ENCODE measurements around the gene SLC12A1. TPM values are rescaled to one million over a fixed set of nuclear protein-coding genes. Genes with fewer than 3 reads are reported as not detected.

Gene SLC12A1
- polyA plus RNA-seq, 3 donors = not detected

DNA sequence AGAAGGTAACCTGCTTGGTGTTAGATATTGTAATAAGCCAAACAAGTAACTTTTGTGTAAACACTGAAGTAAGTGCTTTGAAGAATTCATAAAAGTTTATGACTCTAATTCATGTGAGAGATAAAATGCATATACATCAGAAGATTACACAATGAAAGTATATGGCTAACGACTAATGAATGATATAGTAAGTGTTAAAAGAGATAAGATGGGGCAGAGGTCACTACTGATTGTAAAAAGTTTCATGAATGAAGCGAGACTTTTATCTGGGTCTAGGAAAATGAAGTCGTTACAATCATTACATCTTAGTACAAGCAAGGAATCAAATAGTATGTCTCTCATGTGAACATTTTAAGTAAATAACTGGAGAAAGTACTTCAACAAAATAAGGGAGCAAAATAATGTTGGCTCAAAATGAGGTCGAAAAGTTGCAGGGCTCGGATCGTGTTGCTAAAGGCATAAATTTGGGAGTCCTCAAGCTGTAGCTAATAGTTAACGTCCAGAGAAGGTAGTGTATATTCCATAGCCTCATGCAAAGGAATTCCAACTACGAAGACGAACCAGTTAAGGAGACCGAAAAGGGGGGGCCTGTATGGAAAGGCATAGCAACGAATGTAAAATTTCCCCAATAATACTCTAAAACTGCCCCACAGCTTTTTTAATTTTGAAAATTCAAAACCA lies 124.1 kb downstream of the SLC12A1 start:
- Histone ChIP-seq H3K9ac (ENCODE audit: insufficient read depth, low read length, poor library complexity, severe bottlenecking) (peak overlapping the region; percentile 84), H3K4me3 (replicated peaks in 1 of 3; ENCODE audit: low read depth in 2 of 3, low read length in 3 of 3) (peak overlapping the region; percentile 76 to 90 (median 77)), H2AFZ (ENCODE audit: insufficient read depth, low read depth, low read length, poor library complexity, severe bottlenecking) (peak overlapping the region; percentile 92), H3K36me3 (replicated peaks in 1 of 2; ENCODE audit: control insufficient read depth in 1 of 2, insufficient read depth in 2 of 2, low read length in 2 of 2) (peaks cover 3 to 10% of the 10 kb centered on the region in 2 donors), H3K27me3 (ENCODE audit: control insufficient read depth in 2 of 2, insufficient read depth in 2 of 2, low read length in 2 of 2) (no peaks in the 10 kb centered on the region), H3K9me3 (replicated peaks in 1 of 2; ENCODE audit: control insufficient read depth in 1 of 2, insufficient read depth in 1 of 2, low read length in 2 of 2) (no peaks in the 10 kb centered on the region), H3K79me2 (ENCODE audit: insufficient read depth, low read length) (peaks cover 52% of the 10 kb centered on the region), H3K27ac (ENCODE audit: low read depth in 1 of 2, low read length in 2 of 2) (peak overlapping the region in 1 of 2 donors; percentile 93), H4K20me1 (ENCODE audit: insufficient read depth, low read length) (peaks cover 18% of the 10 kb centered on the region), H3K4me1 (ENCODE audit: control insufficient read depth in 1 of 2, insufficient read depth in 2 of 2, low read length in 2 of 2) (peaks cover 15 to 20% of the 10 kb centered on the region in 2 donors), H3K4me2 (replicated peaks; ENCODE audit: extremely low read depth, low read length, poor library complexity, severe bottlenecking) (peak overlapping the region; percentile 93)
- peaks cover 10% of the 10 kb centered on the region in 2 donors for H3K36me3 Mint-ChIP-seq
- DNase-seq = no peak
- H3K9me3 Mint-ChIP-seq = no peaks in the 10 kb centered on the region
- peak overlapping the region in 5 of 7 donors; percentile 56 to 98 (median 92) for H3K27ac Mint-ChIP-seq
- intact Hi-C loops (cut with micrococcal nuclease) = loop anchor here in 1 of 2 donors (10.0 kb wide), 1 partner anchor 485 kb away; the partner anchor contains the start of gene CEP152
- H3K27me3 Mint-ChIP-seq (ENCODE audit: low read depth in 3 of 3) = no peaks in the 10 kb centered on the region
- no CpG with 5 or more reads among the region's 11 CpGs for WGBS (ENCODE audit: insufficient coverage)
- peak overlapping the region; percentile 99 to 100 for H3K4me3 Mint-ChIP-seq
- H3K4me1 Mint-ChIP-seq = peaks cover 39% of the 10 kb centered on the region
- no peak for TF ChIP-seq CTCF (IDR thresholded peaks at IDR 0.05)

GRCh38 chr15:48330855-48331795 lies 125.0 kb downstream of the SLC12A1 start, which contains the start of gene DUT:
TSS of gene DUT (plus strand) at chr15:48331429. CDS start at chr15:48331516, 87 bp downstream.
- intact Hi-C loops (cut with micrococcal nuclease) = loop anchor here in 1 of 2 donors (10.0 kb wide), 1 partner anchor 484 kb away; the partner anchor contains the start of gene CEP152
- Mint-ChIP-seq H3K4me3 (peak within 1 kb of the TSS; percentile 99 to 100), H3K4me1 (peaks cover 41% of the 10 kb centered on the region), H3K27ac (peak within 1 kb of the TSS; percentile 90 to 99 (median 96)), H3K27me3 (ENCODE audit: low read depth in 3 of 3) (no peaks in the 10 kb centered on the region), H3K9me3 (no peaks in the 10 kb centered on the region), H3K36me3 (peaks cover 15 to 16% of the 10 kb centered on the region in 2 donors)
- Histone ChIP-seq H2AFZ (ENCODE audit: insufficient read depth, low read depth, low read length, poor library complexity, severe bottlenecking) (peak within 1 kb of the TSS; percentile 92), H3K4me3 (replicated peaks in 1 of 3; ENCODE audit: low read depth in 2 of 3, low read length in 3 of 3) (peak within 1 kb of the TSS; percentile 76 to 90 (median 77)), H3K79me2 (ENCODE audit: insufficient read depth, low read length) (peaks cover 55% of the 10 kb centered on the region), H3K9me3 (replicated peaks in 1 of 2; ENCODE audit: control insufficient read depth in 1 of 2, insufficient read depth in 1 of 2, low read length in 2 of 2) (no peaks in the 10 kb centered on the region), H3K36me3 (replicated peaks in 1 of 2; ENCODE audit: control insufficient read depth in 1 of 2, insufficient read depth in 2 of 2, low read length in 2 of 2) (peaks cover 10 to 17% of the 10 kb centered on the region in 2 donors), H3K27me3 (ENCODE audit: control insufficient read depth in 2 of 2, insufficient read depth in 2 of 2, low read length in 2 of 2) (no peaks in the 10 kb centered on the region), H3K9ac (ENCODE audit: insufficient read depth, low read length, poor library complexity, severe bottlenecking) (peak within 1 kb of the TSS; percentile 84), H3K27ac (ENCODE audit: low read depth in 1 of 2, low read length in 2 of 2) (peak within 1 kb of the TSS; percentile 74 to 93), H4K20me1 (ENCODE audit: insufficient read depth, low read length) (peaks cover 18% of the 10 kb centered on the region), H3K4me1 (ENCODE audit: control insufficient read depth in 1 of 2, insufficient read depth in 2 of 2, low read length in 2 of 2) (peaks cover 12 to 20% of the 10 kb centered on the region in 2 donors), H3K4me2 (replicated peaks; ENCODE audit: extremely low read depth, low read length, poor library complexity, severe bottlenecking) (peak within 1 kb of the TSS; percentile 93)
- WGBS (ENCODE audit: insufficient coverage) = under 1% methylated on average over 88 of the region's 89 CpGs
- no peak for TF ChIP-seq CTCF (IDR thresholded peaks at IDR 0.05)
- peak; percentile 53 to 74 (median 64) for DNase-seq

Measured in CD14-positive monocyte (primary cell).